NCI-H524 (cell line): Measurements from ENCODE around the gene MST1.
"Not testable (repeated sequence)": the region's sequence is repeated elsewhere in the genome, so short reads cannot be mapped to it uniquely, and the experiment has no call there.

Experiments
- DNase-seq, 2 experiments: peaks; one replicate each; lab custom pipeline; 2025; lab: John Stamatoyannopoulos, UW

The MST1 gene

DNA sequence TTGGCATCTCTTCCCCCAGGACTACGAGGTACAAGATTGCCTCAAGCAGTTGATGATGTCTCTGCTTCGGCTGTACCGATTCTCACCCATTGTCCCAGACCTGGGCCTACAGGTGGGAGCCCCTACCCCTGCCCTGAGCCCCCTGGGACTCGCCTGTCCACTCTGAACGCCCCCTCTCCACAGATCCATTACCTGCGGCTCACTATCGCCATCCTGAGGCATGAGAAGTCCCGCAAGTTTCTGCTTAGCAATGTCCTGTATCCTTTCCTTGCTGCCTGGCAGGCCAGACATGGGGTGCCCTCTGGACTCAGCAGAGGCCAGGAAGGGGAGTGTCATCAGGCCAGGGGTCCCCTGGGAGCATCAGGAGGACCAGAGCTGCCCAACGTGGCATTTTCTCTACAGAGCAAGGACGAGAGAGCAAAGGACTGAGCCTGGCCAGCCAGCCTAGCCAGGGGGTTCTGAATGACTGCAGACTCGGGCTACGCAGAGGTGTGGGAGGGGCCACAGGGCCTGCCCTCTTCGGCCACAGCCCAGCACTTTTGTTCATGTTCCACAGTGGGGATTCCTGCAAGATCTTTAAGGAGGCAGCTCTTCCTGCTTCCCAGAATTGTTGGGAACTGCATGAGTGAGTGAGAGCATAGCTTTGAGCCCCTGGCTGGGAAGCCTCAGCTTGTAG lies 11.3 kb upstream of the MST1 start:
- no peak for DNase-seq

GRCh38 chr3:49700014-49700413 lies 10.7 kb upstream of the MST1 start:
- no peak for DNase-seq

GRCh38 chr3:49699281-49699979 lies 10.2 kb upstream of the MST1 start:
- DNase-seq, result no peak

GRCh38 chr3:49695350-49696015 lies 6.2 kb upstream of the MST1 start:
- not testable (repeated sequence) for DNase-seq

DNA sequence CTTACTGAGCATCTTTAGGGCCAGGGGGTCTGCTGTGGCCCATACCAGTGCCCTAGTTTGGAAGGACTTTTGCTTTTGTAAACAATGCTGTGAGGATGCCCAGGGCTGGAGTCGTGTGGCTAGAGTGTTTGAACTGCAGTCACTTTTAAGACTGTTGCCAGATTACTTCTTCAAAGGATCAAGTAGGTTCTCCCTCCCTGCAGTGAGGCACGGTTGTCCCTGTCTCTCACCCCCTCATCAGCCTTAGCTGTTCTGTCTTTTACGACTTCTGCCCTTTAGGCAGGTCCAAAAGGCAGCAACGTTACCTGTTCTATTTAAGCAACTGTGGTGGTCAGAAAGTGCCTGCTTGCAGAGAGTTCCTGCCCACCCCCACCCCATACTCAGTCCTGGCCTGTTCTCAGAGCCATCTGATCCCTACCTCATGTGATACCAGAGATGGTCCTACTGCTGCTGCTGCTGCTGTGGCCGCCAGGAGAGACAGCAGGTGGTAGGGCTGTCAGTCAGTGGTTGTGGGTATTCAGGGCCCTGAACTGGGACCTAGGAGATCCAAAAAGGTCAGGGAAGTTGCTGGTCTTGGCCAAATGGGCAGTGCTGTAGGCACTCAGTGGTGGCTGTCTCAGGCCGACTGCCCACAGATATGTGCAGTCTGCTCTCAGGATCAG lies 5.3 kb upstream of the MST1 start:
- not testable (repeated sequence) for DNase-seq

DNA sequence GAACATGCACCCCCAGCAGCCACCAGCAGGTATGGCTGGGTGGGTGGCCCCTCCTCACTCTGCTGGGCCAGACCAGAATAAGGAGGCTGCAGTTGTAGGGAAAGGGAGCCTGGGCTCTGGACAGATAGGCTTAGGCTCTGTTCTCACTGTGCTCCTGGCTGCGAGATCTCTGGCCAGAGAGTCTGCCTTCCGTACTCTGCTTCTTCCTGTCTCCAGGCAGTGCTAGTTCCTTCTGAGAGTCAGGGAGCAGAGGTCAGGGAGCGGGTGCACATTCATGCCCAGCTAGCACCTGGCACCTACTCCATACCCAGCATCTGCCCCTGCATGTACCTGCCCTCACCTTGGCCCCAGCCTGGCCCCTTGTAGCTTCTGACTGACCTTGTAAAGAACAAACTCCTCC lies 2.2 kb upstream of the MST1 start:
- not testable (repeated sequence) for DNase-seq

DNA sequence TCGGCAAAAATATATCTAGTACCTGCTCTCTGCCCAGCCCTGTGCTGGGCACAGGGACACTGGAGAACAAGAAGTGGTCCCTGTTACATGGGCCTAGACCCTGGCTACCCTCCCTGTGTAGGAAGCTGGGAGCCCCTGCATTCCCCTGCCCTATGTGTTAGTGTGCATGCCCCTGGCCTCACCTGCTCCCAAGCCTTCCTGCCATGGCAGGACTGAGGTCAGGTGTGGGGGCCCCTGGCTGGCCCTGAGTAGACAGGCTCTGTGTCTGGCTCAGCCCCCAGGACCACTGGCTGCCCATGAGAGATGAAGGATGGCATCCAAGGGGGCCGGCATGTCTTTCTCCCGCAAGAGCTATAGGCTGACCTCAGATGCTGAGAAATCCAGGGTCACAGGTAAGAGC lies 1.6 kb upstream of the MST1 start:
- not testable (repeated sequence) for DNase-seq

DNA sequence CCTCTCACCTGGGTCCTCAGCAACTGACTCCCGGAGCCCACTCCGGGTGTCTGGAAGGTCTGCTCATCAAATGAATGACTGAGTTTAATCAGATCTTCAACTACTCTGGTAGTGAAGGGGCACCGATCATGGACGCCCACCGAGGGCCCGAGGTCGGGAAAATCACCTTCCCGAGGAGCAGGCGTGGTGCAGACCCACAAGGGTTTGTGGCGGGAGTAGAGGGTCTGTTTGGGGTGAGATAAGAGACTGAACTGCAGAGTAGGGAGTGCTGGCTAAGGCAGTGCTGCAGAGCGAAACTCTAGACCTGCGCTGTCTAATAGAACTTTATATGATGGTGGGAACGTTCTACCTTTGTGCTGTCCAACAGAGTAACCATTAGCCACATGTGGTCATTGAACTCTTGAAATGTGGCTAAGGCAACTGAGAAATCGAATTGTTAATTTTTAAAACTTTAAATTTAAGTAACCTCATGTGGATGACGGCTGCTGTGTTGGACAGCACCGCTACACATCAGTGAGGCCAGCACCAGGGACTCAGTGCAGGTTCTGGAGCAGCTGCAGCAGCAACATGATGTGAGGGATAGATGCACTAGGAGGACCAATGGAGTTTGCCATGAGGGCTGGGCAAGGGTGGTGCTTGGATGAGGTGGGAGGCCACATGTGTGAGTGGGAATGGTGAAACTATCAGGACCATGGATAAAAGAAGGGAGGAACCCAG lies 792 bp upstream of the MST1 start:
- not testable (repeated sequence) for DNase-seq

- not testable (repeated sequence) for DNase-seq
Observed at GRCh38 chr3:49688338-49689045, 782 bp downstream of the MST1 start.

- not testable (repeated sequence) for DNase-seq
Observed at GRCh38 chr3:49687424-49687795, 1.9 kb downstream of the MST1 start.

GRCh38 chr3:49686769-49687423 lies 2.4 kb downstream of the MST1 start:
- not testable (repeated sequence) for DNase-seq

GRCh38 chr3:49686346-49686745 lies 2.9 kb downstream of the MST1 start:
- DNase-seq, result not testable (repeated sequence)

- not testable (repeated sequence) for DNase-seq
Observed at GRCh38 chr3:49685846-49686245, 3.4 kb downstream of the MST1 start.

DNA sequence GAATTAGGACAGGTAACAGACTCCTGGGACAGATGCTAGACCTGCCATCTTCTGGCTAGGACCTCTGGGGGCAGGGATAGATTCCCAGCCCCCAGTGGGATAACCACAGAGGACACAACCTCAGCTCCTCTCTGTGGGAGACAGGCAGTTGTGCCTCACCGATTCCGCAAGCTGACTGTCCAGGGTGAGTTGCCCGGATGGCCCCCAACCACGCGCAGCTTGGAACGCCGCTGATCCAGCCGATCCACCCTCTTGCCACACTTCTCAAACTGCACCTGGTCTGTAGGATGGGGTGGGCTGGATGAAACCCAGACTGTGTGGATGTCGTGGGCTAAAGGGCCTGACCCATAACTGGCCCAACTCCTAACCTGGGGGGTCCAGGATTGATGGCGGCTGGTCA lies 4.2 kb downstream of the MST1 start:
- not testable (repeated sequence) for DNase-seq

DNA sequence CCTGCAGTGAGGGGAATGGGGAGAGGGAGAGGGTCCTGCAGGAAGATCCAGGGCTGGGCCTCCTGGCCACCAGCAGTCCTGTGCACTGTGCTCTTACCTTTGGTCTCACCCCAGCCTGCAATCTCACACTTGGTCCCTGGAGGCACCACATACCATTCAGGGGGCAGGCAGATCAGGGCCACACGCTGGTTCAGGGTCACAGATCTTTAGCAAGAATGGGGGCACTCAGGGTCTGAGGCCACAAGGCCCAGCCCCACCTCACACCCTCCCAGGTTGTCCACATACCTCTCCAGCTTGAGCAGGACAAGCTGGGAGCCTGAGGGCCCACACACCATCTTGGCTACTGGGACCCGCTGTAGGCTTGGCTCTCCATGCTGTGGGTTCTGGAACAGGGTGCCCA lies 4.8 kb downstream of the MST1 start:
- not testable (repeated sequence) for DNase-seq

- DNase-seq, result no peak
Observed at GRCh38 chr3:49683162-49683561, 6.1 kb downstream of the MST1 start.

DNA sequence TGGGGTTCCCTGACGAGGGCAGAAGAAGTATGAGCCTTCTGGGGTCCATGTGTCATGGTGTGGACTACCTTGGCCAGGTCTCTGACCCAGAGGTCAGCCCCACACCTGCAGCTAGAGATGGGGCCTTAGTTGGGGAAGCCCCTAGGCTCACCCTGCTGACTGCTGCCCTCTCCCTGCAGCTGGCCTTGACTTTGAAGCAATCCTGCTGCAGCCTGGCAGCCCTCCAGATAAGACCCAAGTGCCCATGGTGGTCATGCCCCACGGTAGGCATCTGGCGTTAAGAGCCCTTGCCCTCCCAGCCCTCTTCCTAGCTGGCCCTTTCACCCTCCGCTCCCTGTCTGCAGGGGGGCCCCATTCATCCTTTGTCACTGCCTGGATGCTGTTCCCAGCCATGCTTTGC lies 7.7 kb downstream of the MST1 start:
- DNase-seq, result no peak

- no peak for DNase-seq
Observed at GRCh38 chr3:49681232-49681522, 8.1 kb downstream of the MST1 start.

DNA sequence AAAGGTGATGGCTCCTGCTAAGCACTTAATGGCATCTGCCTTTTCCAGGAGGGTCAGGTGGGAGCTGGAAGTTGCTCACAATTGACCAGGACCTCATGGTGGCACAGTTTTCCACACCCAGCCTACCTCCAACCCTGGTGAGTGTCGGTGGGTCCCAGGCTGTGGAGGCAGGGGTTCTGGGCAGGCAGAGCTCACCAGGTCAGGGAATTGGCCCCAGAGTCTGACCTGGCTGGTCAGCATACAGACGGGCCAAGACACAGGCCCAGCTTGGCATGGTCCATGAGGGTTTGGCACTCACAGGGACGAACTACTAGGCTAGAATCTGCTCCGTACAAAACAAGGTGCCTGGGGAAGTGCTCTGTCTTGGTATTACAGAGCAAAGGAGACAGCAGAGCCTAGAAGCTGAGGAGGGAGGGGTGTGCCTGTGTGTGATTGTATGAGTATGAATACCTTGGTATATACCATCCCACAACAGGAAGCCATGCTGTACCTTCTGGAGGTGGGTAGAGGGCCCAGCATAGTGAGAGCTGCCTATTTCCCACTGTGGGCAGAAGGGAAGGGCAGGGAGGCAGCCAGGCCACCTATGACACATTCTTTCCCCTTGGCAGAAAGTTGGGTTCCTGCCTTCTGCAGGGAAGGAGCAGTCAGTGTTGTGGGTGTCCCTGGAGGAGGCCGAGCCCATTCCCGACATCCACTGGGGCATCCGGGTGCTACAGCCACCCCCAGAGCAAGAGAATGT lies 8.6 kb downstream of the MST1 start:
- DNase-seq, result no peak

- DNase-seq, result no peak
Observed at GRCh38 chr3:49675912-49676311, 13.4 kb downstream of the MST1 start.
